GM12865 (cell line): Measurements from ENCODE around the gene AKAP13.

ENCODE experiments used
- DNase-seq: peaks from one replicate; pipeline ENCODE4 v3.0.0; 2010; ENCODE audit warnings: low read depth
- H3K4me3 ChIP-seq: 2 replicates; pipeline ENCODE4 v1.5.1; 2011; ENCODE audit warnings: mild to moderate bottlenecking, low read depth, low read length, control low read depth
- TF ChIP-seq, protein P1 (sequence below): IDR thresholded peaks from 2 replicates; pipeline ENCODE4 v1.5.1; 2011; ENCODE audit warnings: low read length, control low read depth, low read depth, inconsistent platforms; ENCODE audit not compliant: insufficient read depth; ENCODE audit errors: missing control alignments

Gene AKAP13

DNA sequence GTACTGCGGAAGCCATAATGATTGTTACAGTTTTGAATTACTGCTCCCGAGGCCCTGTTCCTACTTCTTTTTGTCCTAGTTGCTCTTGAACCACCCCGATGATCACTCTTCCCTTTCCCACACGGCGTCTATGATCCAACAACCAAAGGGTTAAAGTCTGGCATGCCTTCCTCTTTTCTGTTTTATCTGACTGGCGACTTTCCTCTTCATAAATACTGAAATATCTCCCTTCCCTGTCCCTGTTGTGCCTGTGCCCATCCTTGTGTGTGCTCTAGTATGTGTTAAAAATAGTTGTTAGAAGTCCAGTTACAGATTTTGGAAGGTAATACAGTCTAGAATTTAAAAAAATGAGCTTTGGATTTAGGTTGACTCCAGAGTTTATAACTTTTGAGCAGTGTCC is 83.6 kb downstream of the AKAP13 start:
- H3K4me3 ChIP-seq = no peak overlapping the region
- no peak for DNase-seq
- TF ChIP-seq, protein P1, sequence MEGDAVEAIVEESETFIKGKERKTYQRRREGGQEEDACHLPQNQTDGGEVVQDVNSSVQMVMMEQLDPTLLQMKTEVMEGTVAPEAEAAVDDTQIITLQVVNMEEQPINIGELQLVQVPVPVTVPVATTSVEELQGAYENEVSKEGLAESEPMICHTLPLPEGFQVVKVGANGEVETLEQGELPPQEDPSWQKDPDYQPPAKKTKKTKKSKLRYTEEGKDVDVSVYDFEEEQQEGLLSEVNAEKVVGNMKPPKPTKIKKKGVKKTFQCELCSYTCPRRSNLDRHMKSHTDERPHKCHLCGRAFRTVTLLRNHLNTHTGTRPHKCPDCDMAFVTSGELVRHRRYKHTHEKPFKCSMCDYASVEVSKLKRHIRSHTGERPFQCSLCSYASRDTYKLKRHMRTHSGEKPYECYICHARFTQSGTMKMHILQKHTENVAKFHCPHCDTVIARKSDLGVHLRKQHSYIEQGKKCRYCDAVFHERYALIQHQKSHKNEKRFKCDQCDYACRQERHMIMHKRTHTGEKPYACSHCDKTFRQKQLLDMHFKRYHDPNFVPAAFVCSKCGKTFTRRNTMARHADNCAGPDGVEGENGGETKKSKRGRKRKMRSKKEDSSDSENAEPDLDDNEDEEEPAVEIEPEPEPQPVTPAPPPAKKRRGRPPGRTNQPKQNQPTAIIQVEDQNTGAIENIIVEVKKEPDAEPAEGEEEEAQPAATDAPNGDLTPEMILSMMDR = no peak

GRCh38 chr15:85464471-85464870 is 84.1 kb downstream of the AKAP13 start:
- DNase-seq = no peak
- TF ChIP-seq, protein P1 = no peak
- H3K4me3 ChIP-seq = no peak overlapping the region

GRCh38 chr15:85470563-85471271 is 90.3 kb downstream of the AKAP13 start:
- no peak overlapping the region for H3K4me3 ChIP-seq
- DNase-seq = no peak
- TF ChIP-seq, protein P1 = no peak

GRCh38 chr15:85472349-85472748 is 91.9 kb downstream of the AKAP13 start:
- H3K4me3 ChIP-seq = no peak overlapping the region
- TF ChIP-seq, protein P1 = no peak
- no peak for DNase-seq

DNA sequence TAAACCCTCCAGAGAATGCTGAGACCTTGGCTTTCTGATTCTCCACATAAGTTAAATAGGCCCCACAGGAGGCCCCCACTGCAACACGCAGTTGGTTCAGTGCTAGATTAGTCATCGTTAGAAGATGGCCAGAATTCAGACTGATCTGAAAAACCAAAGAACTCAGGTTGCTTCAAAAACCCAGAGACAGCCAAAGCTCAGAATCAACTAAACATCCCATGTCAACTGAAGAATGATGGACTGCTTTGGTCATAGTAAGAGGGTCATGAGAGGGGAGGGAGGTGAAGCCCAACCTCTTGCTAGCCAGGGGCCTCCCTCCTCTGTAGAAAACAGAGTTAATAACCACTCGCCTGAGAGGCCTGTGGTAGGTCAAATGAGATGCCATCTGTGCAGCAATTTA is 93.1 kb downstream of the AKAP13 start:
- TF ChIP-seq, protein P1 = no peak
- no peak for DNase-seq
- H3K4me3 ChIP-seq = no peak overlapping the region

DNA sequence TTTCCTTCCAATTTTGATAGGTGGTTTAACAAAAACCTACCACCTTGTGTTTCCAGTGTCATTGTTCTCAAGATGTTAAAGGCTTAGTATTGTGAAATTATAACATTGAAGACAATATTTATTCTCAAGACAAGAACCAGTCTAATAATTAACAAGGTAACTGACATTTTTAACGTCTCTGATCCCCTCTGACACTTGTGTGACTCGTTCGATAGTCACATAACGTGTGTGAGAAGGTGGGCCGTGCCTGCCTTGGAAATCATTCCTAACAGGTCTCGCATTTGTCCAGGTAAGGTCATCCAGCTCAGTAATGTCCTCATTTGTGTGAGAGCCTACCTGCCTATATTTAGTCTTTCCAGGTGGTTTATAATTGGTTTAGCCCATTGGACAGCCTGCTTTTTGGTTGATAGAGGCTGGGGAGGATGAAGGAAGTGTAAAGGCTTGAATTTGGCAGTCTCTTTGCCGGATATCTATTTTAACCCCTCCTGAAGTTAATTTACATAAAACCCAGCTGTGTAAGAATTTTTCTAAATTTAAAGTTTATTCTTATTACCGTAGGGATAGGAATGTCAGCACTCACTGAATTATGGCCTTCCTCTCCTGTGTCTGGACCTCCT is 94.4 kb downstream of the AKAP13 start:
- TF ChIP-seq, protein P1 = no peak
- DNase-seq = no peak
- H3K4me3 ChIP-seq = no peak overlapping the region

GRCh38 chr15:85475317-85475701 is 94.9 kb downstream of the AKAP13 start:
- DNase-seq = no peak
- TF ChIP-seq, protein P1 = no peak
- no peak overlapping the region for H3K4me3 ChIP-seq
